GM12801 (cell line): ENCODE measurements around the gene SCAPER.

Source experiments
- CTCF ChIP-seq: IDR thresholded peaks from one replicate; pipeline ENCODE4 v1.5.1; 2011; ENCODE audit warnings: control low read depth; ENCODE audit not compliant: insufficient read length; ENCODE audit errors: extremely low read depth

SCAPER gene

GRCh38 chr15:76682833-76683232 is 222.3 kb downstream of the SCAPER start:
- no peak for TF ChIP-seq CTCF

GRCh38 chr15:76682259-76682658 is 222.9 kb downstream of the SCAPER start:
- no peak for TF ChIP-seq CTCF

- TF ChIP-seq CTCF: no peak
Observed at GRCh38 chr15:76678766-76679165, 226.4 kb downstream of the SCAPER start.

- TF ChIP-seq CTCF: no peak
Observed at GRCh38 chr15:76674883-76675282, 230.3 kb downstream of the SCAPER start.

- no peak for TF ChIP-seq CTCF
Observed at GRCh38 chr15:76669521-76670207, 235.5 kb downstream of the SCAPER start.

- TF ChIP-seq CTCF: no peak
Observed at GRCh38 chr15:76668900-76669299, 236.2 kb downstream of the SCAPER start.

- no peak for TF ChIP-seq CTCF
Observed at GRCh38 chr15:76667943-76668715, 237.0 kb downstream of the SCAPER start.
